HepG2 (cell line): Measurements from ENCODE around the gene ATP6V0D1. TPM values are rescaled to one million over a fixed set of nuclear protein-coding genes. Genes with fewer than 3 reads are reported as not detected.

ENCODE experiments used
- ATAC-seq: fragments of 200-7000 bp; cut with Tn5 transposase; 3 replicates; pipeline ENCODE4 v1.9.1; 2020; ENCODE audit warnings: mild to moderate bottlenecking, moderate library complexity
- BruUV-seq: library from RNA; stranded (reverse); fragments of 400-500 nt; replicated peaks from 2 replicates; lab custom pipeline; 2021; lab: Mats Ljungman, UMichigan
- CTCF ChIA-PET: fragments of 300-600 bp; formaldehyde crosslinking; extraction: SDS; loops from one replicate; lab custom pipeline; 2021; ENCODE audit warnings: low total read pairs, inconsistent platforms, low intra/inter-chr PET ratio; lab: Yijun Ruan, JAX
- POLR2A ChIA-PET: fragments of 350-600 bp; sonication (Branson Sonifier 250); formaldehyde crosslinking; loops from one replicate; lab custom pipeline; 2020; ENCODE audit warnings: antibody characterized with exemption, inconsistent platforms; lab: Yijun Ruan, JAX
- DNase-seq: peaks from one replicate; pipeline ENCODE4 v3.0.0-alpha.2; 2015; ENCODE audit warnings: low spot score
- FAIRE-seq: peaks from 3 replicates; lab custom pipeline; 2011; peaks lifted over from hg19 to GRCh38; lab: Jason Lieb, UNC
- H2AFZ ChIP-seq: one replicate; pipeline ENCODE4 v1.6.1; 2011; ENCODE audit warnings: low read length, inconsistent platforms
- H3K27ac ChIP-seq: fragments of 300-600 bp; 3 replicates; pipeline ENCODE4 v1.8.0; 2011; ENCODE audit warnings: mixed run types, mild to moderate bottlenecking, mixed read lengths, low read length, inconsistent platforms; ENCODE audit not compliant: insufficient read depth; ENCODE audit errors: extremely low read length
- H3K27me3 ChIP-seq, 2 experiments: fragments of 200-600 bp in 1 of 2; 2 replicates in 1 of 2; 3 replicates in 1 of 2; pipeline versions ENCODE4 v1.6.0 to v1.8.0; 2011; ENCODE audit warnings: low read length in 2 of 2, mild to moderate bottlenecking in 2 of 2, moderate library complexity in 2 of 2, inconsistent platforms in 1 of 2; ENCODE audit not compliant: insufficient read depth in 2 of 2, control insufficient read depth in 1 of 2
- H3K36me3 ChIP-seq, 2 experiments: fragments of 200-600 bp in 1 of 2; replicated peaks in 1 of 2; 2 replicates in 1 of 2; 3 replicates in 1 of 2; pipeline versions ENCODE4 v1.5.1 to v1.8.0; 2011; ENCODE audit warnings: low read length in 2 of 2, inconsistent platforms in 1 of 2; ENCODE audit not compliant: insufficient read depth in 2 of 2, control insufficient read depth in 1 of 2
- H3K4me1 ChIP-seq: 2 replicates; pipeline ENCODE4 v1.5.1; 2012; ENCODE audit warnings: low read length, inconsistent platforms; ENCODE audit not compliant: insufficient read depth
- H3K4me2 ChIP-seq: 2 replicates; pipeline ENCODE4 v1.6.0; 2011; ENCODE audit warnings: low read depth, low read length, inconsistent platforms
- H3K4me3 ChIP-seq, 3 experiments: fragments of 200-600 bp in 1 of 3; sonication (generic), shearing (Covaris generic) in 1 of 3; replicated peaks in 1 of 3; 2 replicates each; pipeline ENCODE4 v1.5.1; 2011 to 2016; ENCODE audit warnings: low read length in 3 of 3, inconsistent platforms in 2 of 3, low read depth in 2 of 3, mild to moderate bottlenecking in 2 of 3, control low read depth in 1 of 3, mixed read lengths in 1 of 3; ENCODE audit not compliant: insufficient read depth in 1 of 3
- H3K79me2 ChIP-seq: one replicate; pipeline ENCODE4 v1.6.1; 2011; ENCODE audit warnings: low read length, inconsistent platforms; ENCODE audit not compliant: insufficient read depth
- H3K9ac ChIP-seq: 2 replicates; pipeline ENCODE4 v1.6.0; 2011; ENCODE audit warnings: mild to moderate bottlenecking, low read depth, low read length, inconsistent platforms; ENCODE audit not compliant: insufficient read depth
- H3K9me3 ChIP-seq: 2 replicates; pipeline ENCODE4 v1.5.1; 2012; ENCODE audit warnings: mild to moderate bottlenecking, low read length
- H4K20me1 ChIP-seq: 2 replicates; pipeline ENCODE4 v1.6.0; 2011; ENCODE audit warnings: inconsistent platforms, mild to moderate bottlenecking, low read length, moderate library complexity; ENCODE audit not compliant: insufficient read depth
- EED ChIP-seq: sonication (generic); formaldehyde crosslinking; IDR thresholded peaks from 2 replicates; pipeline ENCODE4 v1.5.0; 2020; ENCODE audit warnings: mild to moderate bottlenecking, missing genetic modification reagents
- MIER2 ChIP-seq: IDR thresholded peaks from 2 replicates; pipeline ENCODE4 v1.6.1; 2016; ENCODE audit warnings: missing biosample characterization, missing genetic modification reagents
- NR2C2 ChIP-seq: sonication (generic); formaldehyde crosslinking; IDR thresholded peaks from 2 replicates; pipeline ENCODE4 v1.4.0; 2020; ENCODE audit warnings: missing genetic modification reagents, mild to moderate bottlenecking, moderate library complexity, borderline replicate concordance
- NR2F1 ChIP-seq, 2 experiments: fragments of 450-650 bp in 1 of 2; formaldehyde crosslinking in 1 of 2; IDR thresholded peaks; 2 replicates each; pipeline versions ENCODE4 v1.5.0 to v1.6.1; 2016 to 2020; ENCODE audit warnings: mild to moderate bottlenecking in 1 of 2, missing compliant biosample characterization in 1 of 2, missing genetic modification reagents in 1 of 2, moderate library complexity in 1 of 2
- NR2F2 ChIP-seq: IDR thresholded peaks from 2 replicates; pipeline ENCODE4 v1.6.1; 2012; ENCODE audit warnings: low read depth, inconsistent platforms, borderline replicate concordance
- SOX5 ChIP-seq: IDR thresholded peaks from 2 replicates; pipeline ENCODE4 v1.6.1; 2016; ENCODE audit warnings: borderline replicate concordance
- SP5 ChIP-seq: IDR thresholded peaks from 2 replicates; pipeline ENCODE4 v1.6.1; 2016; ENCODE audit warnings: low read depth, borderline replicate concordance
- ZNF550 ChIP-seq: sonication (generic); formaldehyde crosslinking; IDR thresholded peaks from 2 replicates; pipeline ENCODE4 v1.4.0; 2020; ENCODE audit warnings: mild to moderate bottlenecking, missing genetic modification reagents, borderline replicate concordance
- ZNF607 ChIP-seq: sonication (generic); formaldehyde crosslinking; IDR thresholded peaks from 2 replicates; pipeline ENCODE4 v1.5.1; 2020; ENCODE audit warnings: missing genetic modification reagents, mild to moderate bottlenecking, borderline replicate concordance
- ZNF775 ChIP-seq: sonication (generic); formaldehyde crosslinking; IDR thresholded peaks from 2 replicates; pipeline ENCODE4 v1.4.0; 2020; ENCODE audit warnings: missing genetic modification reagents, mild to moderate bottlenecking, moderate library complexity, borderline replicate concordance
- ZNF780A ChIP-seq: sonication (generic); formaldehyde crosslinking; IDR thresholded peaks from 2 replicates; pipeline ENCODE4 v1.8.0; 2022; ENCODE audit warnings: mild to moderate bottlenecking, missing genetic modification reagents, moderate library complexity
- ZNF816 ChIP-seq: sonication (generic); formaldehyde crosslinking; IDR thresholded peaks from 2 replicates; pipeline ENCODE4 v1.8.0; 2022; ENCODE audit warnings: missing genetic modification reagents, mild to moderate bottlenecking, borderline replicate concordance
- ZNF841 ChIP-seq: sonication (generic); formaldehyde crosslinking; IDR thresholded peaks from 2 replicates; pipeline ENCODE4 v1.8.1; 2023; ENCODE audit warnings: missing genetic modification reagents, borderline replicate concordance
- ZZZ3 ChIP-seq: sonication (generic); formaldehyde crosslinking; IDR thresholded peaks from 2 replicates; pipeline ENCODE4 v1.4.0; 2020; ENCODE audit warnings: missing genetic modification reagents, mild to moderate bottlenecking, borderline replicate concordance
- WGBS: methylation state at CpG from one replicate; pipeline ENCODE4 v1.1.6; 2017; ENCODE audit warnings: low lambda C conversion rate; 5-methylcytosine and 5-hydroxymethylcytosine counted together
- in situ Hi-C: cut with HindIII; loops from 2 replicates; pipeline ENCODE4 v1.10.0; 2017; ENCODE audit warnings: low pct_unique_long_range_greater_than_20kb; ENCODE audit not compliant: extremely low pct_ligation_motif_present
- intact Hi-C: fragments of 100-400 bp; cut with micrococcal nuclease; formaldehyde crosslinking; loops from one replicate; pipeline ENCODE4 v1.10.0; 2022; ENCODE audit not compliant: unreplicated experiment
- polyA plus RNA-seq, 8 experiments: library from polyadenylated mRNA; depleted of rRNA in 3 of 8; stranded (reverse) in 7 of 8; unstranded in 1 of 8; fragments of >200 nt; fragmentation: Illumina TruSeq in 4 of 8; extraction: Trizol in 4 of 8; gene quantifications; 2 replicates each; pipeline versions ENCODE4 v1.2.1 to v1.2.3, GENCODE V29; 2011 to 2016; ENCODE audit warnings: low read depth in 4 of 8, missing spikeins in 1 of 8, mixed read lengths in 1 of 8; ENCODE audit not compliant: insufficient read depth in 1 of 8
- total RNA-seq, 5 experiments: library from RNA; depleted of rRNA; stranded (reverse); fragments of >200 nt; fragmentation: Illumina TruSeq; extraction: Trizol; gene quantifications; 2 replicates each; pipeline ENCODE4 v1.2.3, GENCODE V29; 2016; ENCODE audit warnings: low read depth in 1 of 5
- TF ChIP-seq, protein P1 (sequence below): sonication (generic); formaldehyde crosslinking; IDR thresholded peaks from 2 replicates; pipeline ENCODE4 v1.5.0; 2020; ENCODE audit warnings: mild to moderate bottlenecking, low read depth, missing genetic modification reagents, borderline replicate concordance
- TF ChIP-seq, protein P2 (sequence below): sonication (generic); formaldehyde crosslinking; IDR thresholded peaks from 2 replicates; pipeline ENCODE4 v1.9.0; 2021; ENCODE audit warnings: missing genetic modification reagents, mild to moderate bottlenecking, borderline replicate concordance
- TF ChIP-seq, protein P3 (sequence below): IDR thresholded peaks from 2 replicates; pipeline ENCODE4 v1.6.1; 2016; ENCODE audit warnings: mild to moderate bottlenecking
- TF ChIP-seq, protein P4 (sequence below): sonication (generic); formaldehyde crosslinking; IDR thresholded peaks from 2 replicates; pipeline ENCODE4 v1.5.1; 2020; ENCODE audit warnings: missing genetic modification reagents, mild to moderate bottlenecking, borderline replicate concordance

Gene ATP6V0D1
- total and polyA plus RNA-seq, 2 of the 13 experiments (the other 11 are each of a cell fraction or from before 2014, with no cell fraction given): 51.1 to 61.3 TPM

DNA sequence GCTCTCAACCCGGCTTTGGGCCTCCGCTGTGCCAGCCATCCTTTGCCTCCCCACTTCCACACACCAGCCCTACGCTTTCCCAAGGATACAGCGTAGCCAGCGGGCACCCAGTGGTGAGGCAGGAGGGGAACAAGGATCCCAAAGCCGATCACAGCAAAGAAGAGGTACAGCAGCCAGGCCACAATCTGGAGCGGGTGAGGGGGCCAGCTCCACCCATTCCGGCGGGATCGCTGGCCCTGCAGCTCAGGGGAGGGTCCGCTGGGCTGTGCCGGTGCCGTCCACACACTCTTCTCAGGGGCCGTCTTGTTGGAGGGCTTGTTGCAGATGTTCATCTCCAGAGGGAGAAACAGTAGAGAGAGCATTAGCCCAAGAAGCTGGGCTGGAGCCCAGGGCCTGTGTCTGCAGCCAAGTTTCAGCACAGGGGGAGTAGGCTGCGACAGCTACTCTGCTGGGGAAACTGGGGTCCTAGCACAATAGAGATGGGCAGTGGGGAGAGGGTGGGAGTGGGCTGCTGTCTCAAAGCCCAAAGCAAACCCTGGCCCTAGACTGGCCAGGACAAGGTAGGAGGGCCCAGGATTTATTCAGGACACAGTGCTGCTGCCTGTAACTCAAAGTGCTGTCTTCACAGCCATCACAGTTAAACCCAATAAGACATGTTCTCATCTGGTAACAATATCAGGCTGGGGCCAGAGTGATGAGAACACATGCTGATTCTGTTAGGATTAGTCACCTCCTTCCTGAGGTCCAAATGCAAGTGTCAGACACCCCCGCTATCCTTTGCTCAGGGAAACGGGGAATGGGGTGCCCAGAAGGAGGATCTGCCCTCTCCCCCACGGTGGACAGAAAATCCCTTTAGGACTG is 74.6 kb downstream of the ATP6V0D1 start:
- Histone ChIP-seq H3K27me3 (peaks cover 0 to 14% of the 10 kb centered on the region in 2 experiments; a peak in 3 of 5 replicates), H3K4me2 (no peak overlapping the region), H3K36me3 (no peaks in the 10 kb centered on the region), H3K9me3 (no peaks in the 10 kb centered on the region), H3K9ac (no peak overlapping the region), H4K20me1 (no peaks in the 10 kb centered on the region), H3K4me1 (peaks cover 28% of the 10 kb centered on the region), H2AFZ (no peak overlapping the region), H3K27ac (no peak overlapping the region), H3K4me3 (no peak overlapping the region), H3K79me2 (no peaks in the 10 kb centered on the region)
- FAIRE-seq: no peak
- WGBS: 46% methylated on average over 11 of the region's 18 CpGs
- DNase-seq: no peak
- no TSS peak for BruUV-seq
- ChIA-PET POLR2A (no interaction called here), CTCF (interaction anchor here (0.6 kb wide), 1 partner anchor 57 kb away, joined by 3 read pairs; no protein-coding TSS in a partner anchor)
- intact Hi-C loops: loop anchor here (2.0 kb wide), 1 partner anchor 58 kb away; no protein-coding TSS in a partner anchor
- in situ Hi-C loops: no loop called here
- ATAC-seq: no peak
- TF ChIP-seq ZNF841 (CRISPR knock-in tag) (no peak), MIER2 (no peak), ZZZ3 (CRISPR knock-in tag) (no peak), ZNF816 (no peak), ZNF607 (no peak), SOX5 (CRISPR knock-in tag) (no peak), ZNF775 (no peak), SP5 (CRISPR knock-in tag) (no peak), NR2C2 (CRISPR knock-in tag) (no peak), EED (CRISPR knock-in tag) (no peak), NR2F2 (no peak), ZNF550 (no peak), ZNF780A (no peak), NR2F1 (CRISPR knock-in tag; IDR thresholded peaks at IDR 0.05) (no peak)
- TF ChIP-seq, protein P1, sequence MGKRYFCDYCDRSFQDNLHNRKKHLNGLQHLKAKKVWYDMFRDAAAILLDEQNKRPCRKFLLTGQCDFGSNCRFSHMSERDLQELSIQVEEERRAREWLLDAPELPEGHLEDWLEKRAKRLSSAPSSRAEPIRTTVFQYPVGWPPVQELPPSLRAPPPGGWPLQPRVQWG (CRISPR knock-in tag): no peak
- TF ChIP-seq, protein P2, sequence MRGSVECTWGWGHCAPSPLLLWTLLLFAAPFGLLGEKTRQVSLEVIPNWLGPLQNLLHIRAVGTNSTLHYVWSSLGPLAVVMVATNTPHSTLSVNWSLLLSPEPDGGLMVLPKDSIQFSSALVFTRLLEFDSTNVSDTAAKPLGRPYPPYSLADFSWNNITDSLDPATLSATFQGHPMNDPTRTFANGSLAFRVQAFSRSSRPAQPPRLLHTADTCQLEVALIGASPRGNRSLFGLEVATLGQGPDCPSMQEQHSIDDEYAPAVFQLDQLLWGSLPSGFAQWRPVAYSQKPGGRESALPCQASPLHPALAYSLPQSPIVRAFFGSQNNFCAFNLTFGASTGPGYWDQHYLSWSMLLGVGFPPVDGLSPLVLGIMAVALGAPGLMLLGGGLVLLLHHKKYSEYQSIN (CRISPR knock-in tag): no peak
- TF ChIP-seq, protein P3, sequence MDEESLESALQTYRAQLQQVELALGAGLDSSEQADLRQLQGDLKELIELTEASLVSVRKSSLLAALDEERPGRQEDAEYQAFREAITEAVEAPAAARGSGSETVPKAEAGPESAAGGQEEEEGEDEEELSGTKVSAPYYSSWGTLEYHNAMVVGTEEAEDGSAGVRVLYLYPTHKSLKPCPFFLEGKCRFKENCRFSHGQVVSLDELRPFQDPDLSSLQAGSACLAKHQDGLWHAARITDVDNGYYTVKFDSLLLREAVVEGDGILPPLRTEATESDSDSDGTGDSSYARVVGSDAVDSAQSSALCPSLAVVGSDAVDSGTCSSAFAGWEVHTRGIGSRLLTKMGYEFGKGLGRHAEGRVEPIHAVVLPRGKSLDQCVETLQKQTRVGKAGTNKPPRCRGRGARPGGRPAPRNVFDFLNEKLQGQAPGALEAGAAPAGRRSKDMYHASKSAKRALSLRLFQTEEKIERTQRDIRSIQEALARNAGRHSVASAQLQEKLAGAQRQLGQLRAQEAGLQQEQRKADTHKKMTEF (CRISPR knock-in tag): no peak
- TF ChIP-seq, protein P4, sequence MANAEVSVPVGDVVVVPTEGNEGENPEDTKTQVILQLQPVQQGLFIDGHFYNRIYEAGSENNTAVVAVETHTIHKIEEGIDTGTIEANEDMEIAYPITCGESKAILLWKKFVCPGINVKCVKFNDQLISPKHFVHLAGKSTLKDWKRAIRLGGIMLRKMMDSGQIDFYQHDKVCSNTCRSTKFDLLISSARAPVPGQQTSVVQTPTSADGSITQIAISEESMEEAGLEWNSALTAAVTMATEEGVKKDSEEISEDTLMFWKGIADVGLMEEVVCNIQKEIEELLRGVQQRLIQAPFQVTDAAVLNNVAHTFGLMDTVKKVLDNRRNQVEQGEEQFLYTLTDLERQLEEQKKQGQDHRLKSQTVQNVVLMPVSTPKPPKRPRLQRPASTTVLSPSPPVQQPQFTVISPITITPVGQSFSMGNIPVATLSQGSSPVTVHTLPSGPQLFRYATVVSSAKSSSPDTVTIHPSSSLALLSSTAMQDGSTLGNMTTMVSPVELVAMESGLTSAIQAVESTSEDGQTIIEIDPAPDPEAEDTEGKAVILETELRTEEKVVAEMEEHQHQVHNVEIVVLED: no peak
